ENCODE results near the gene NUP62. TPM values are rescaled to one million over a fixed set of nuclear protein-coding genes. Genes with fewer than 3 reads are reported as not detected.
A peak's percentile ranks its signal among the peaks of the same experiment; 100 is the strongest.

NUP62 gene
- total and polyA plus RNA-seq, 10 donors: 17.3 to 60.9 (median 46.1) TPM

- peak overlapping the region in 3 of 8 donors; percentile 78 to 84 (median 80) for H3K27ac ChIP-seq
- WGBS, 5 donors: 81 to 89% (median 85%) methylated on average over 42 to 49 of the region's 49 CpGs
- no peaks in the 10 kb centered on the region for H3K27me3 ChIP-seq (replicated peaks in 1 of 7)
- H3K9me3 ChIP-seq: no peaks in the 10 kb centered on the region
- DNase-seq: peak; percentile 78
- H3K36me3 ChIP-seq: peaks cover 4 to 77% (median 70%) of the 10 kb centered on the region in 6 donors
- H3K4me3 ChIP-seq: no peak overlapping the region
- H3K4me1 ChIP-seq: peaks cover 18 to 89% (median 54%) of the 10 kb centered on the region in 6 donors
- intact Hi-C loops (cut with DNase I; ENCODE audit: low total_unique reads): no loop called here
- no peak for TF ChIP-seq POLR2A (IDR thresholded peaks at IDR 0.05)
- peak in 1 of 3 donors; percentile 31 for TF ChIP-seq POLR2AphosphoS5 (IDR thresholded peaks at IDR 0.05)
These were observed 66.7 kb downstream of the NUP62 start for GRCh38 chr19:49862391-49863253.

DNA sequence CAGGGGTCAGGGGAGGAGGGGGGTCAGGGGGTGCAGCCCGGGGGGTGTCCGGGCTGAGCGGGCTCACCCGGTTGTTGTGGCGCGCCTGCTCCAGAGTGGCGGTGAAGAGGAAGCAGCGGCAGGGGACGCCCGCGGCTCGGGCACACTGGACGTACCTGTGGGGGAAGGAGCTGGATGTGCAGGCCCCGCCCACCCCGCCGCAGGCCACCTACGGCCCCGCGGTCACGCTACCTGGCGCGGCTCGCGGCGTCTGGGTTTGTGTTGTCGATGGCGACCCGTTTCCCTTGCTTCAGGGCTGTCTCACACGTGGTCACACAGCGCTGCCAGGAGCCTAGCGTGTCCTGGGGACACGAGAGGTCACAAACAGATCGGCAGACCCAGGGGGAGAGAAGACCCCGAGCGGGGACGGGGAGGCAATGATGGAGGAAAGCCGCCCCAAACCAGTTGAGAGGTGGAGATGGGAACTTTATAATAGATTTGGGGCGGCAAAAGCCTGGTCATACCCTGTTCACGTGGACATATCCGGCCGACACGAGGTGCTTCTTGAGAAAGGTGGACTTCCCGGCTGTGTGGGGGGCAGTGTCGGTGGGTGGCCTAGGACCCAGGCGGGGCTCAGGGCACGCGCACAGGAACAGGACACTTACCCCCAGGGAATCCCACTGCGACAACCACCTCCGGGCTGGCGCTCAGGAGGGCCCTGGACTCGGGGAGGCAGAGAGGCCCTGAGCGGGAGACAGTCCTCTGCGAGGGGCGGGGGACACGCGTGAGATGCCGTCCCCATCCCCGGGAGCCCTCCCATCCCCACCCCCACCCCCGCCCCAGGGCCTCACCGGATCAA is 67.5 kb downstream of the NUP62 start:
- intact Hi-C loops (cut with DNase I; ENCODE audit: low total_unique reads): no loop called here
- Histone ChIP-seq H3K27me3 (replicated peaks in 1 of 7) (no peaks in the 10 kb centered on the region), H3K4me3 (no peak overlapping the region), H3K36me3 (peaks cover 4 to 86% (median 78%) of the 10 kb centered on the region in 6 donors), H3K27ac (peak overlapping the region; percentile 39 to 87 (median 79)), H3K9me3 (no peaks in the 10 kb centered on the region), H3K4me1 (peaks cover 18 to 86% (median 51%) of the 10 kb centered on the region in 6 donors)
- peak; percentile 79 for DNase-seq
- 77 to 90% (median 85%) methylated on average over 43 to 60 of the region's 60 CpGs for WGBS, 5 donors
- no peak for TF ChIP-seq CTCF (IDR thresholded peaks at IDR 0.05 in 8 of 11, conservative IDR thresholded peaks at IDR 0.05 in 3 of 11)
- TF ChIP-seq POLR2AphosphoS5 (IDR thresholded peaks at IDR 0.05): peak in 1 of 3 donors; percentile 44

GRCh38 chr19:49861107-49861506 is 68.2 kb downstream of the NUP62 start:
- peaks cover 4 to 93% (median 85%) of the 10 kb centered on the region in 6 donors for H3K36me3 ChIP-seq
- no peaks in the 10 kb centered on the region for H3K9me3 ChIP-seq
- peak overlapping the region; percentile 42 to 87 (median 79) for H3K27ac ChIP-seq
- intact Hi-C loops (cut with DNase I; ENCODE audit: low total_unique reads): no loop called here
- peak; percentile 88 for DNase-seq
- H3K27me3 ChIP-seq (replicated peaks in 1 of 7): no peaks in the 10 kb centered on the region
- peak overlapping the region in 2 of 8 donors; percentile 10 to 42 for H3K4me3 ChIP-seq
- TF ChIP-seq POLR2A (IDR thresholded peaks at IDR 0.05) (no peak), POLR2AphosphoS5 (IDR thresholded peaks at IDR 0.05) (peak; percentile 30 to 69 (median 45))
- H3K4me1 ChIP-seq: peaks cover 12 to 84% (median 44%) of the 10 kb centered on the region in 6 donors
- 34 to 76% (median 69%) methylated on average over 3 to 13 of the region's 13 CpGs for WGBS, 5 donors

GRCh38 chr19:49860336-49861102 is 68.8 kb downstream of the NUP62 start:
- Histone ChIP-seq H3K27ac (peak overlapping the region; percentile 42 to 87 (median 79)), H3K4me3 (peak overlapping the region in 2 of 8 donors; percentile 10 to 42), H3K4me1 (peaks cover 6 to 83% (median 38%) of the 10 kb centered on the region in 6 donors), H3K36me3 (peaks cover 4 to 98% (median 90%) of the 10 kb centered on the region in 6 donors), H3K27me3 (replicated peaks in 1 of 7) (no peaks in the 10 kb centered on the region), H3K9me3 (no peaks in the 10 kb centered on the region)
- intact Hi-C loops (cut with DNase I; ENCODE audit: low total_unique reads): no loop called here
- DNase-seq: no peak
- TF ChIP-seq CTCF (IDR thresholded peaks at IDR 0.05 in 8 of 11, conservative IDR thresholded peaks at IDR 0.05 in 3 of 11) (no peak), POLR2AphosphoS5 (IDR thresholded peaks at IDR 0.05) (peak in 2 of 3 donors; percentile 4 to 47)
- 59 to 78% (median 72%) methylated on average over 14 to 17 of the region's 17 CpGs for WGBS, 5 donors

Measured in spleen (tissue), 11 donors.